Hematopoietic multipotent progenitor cell treated with erythropoietin and hydrocortisone succinate and interleukin-3 and kit ligand, for 4 days (in vitro differentiated cells): ENCODE data around the gene RPS19.

ENCODE experiments used
- DNase-seq: peaks from one replicate; pipeline ENCODE4 v3.0.0-alpha.2; 2015

Gene RPS19

GRCh38 chr19:41915776-41916414, 55.8 kb downstream of the RPS19 start:
- no peak for DNase-seq

- no peak for DNase-seq
Observed at GRCh38 chr19:41917676-41918075, 57.6 kb downstream of the RPS19 start.

- no peak for DNase-seq
Observed at GRCh38 chr19:41918095-41918494, 58.0 kb downstream of the RPS19 start.

DNA sequence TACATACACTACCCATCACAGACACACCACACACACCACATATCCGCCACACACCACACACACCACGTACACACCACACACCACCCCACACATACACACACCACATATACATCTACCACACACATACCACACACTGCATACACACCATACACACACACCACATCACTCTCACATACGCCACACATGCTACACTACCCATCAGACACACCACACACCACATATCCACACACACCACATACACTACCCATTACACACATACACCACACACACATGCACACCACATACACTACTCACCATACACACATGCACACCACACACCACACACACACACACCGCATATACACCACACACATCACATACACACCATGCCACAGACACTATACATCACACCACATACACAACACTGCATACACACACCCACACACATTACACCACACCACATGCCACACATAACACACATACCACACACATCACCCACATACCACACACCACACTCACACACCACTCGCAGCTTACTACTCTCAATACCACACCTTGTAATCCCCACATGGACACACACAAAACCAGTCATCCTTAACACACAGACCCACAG, 58.7 kb downstream of the RPS19 start:
- no peak for DNase-seq

GRCh38 chr19:41919948-41920712, 60.1 kb downstream of the RPS19 start:
- no peak for DNase-seq

DNA sequence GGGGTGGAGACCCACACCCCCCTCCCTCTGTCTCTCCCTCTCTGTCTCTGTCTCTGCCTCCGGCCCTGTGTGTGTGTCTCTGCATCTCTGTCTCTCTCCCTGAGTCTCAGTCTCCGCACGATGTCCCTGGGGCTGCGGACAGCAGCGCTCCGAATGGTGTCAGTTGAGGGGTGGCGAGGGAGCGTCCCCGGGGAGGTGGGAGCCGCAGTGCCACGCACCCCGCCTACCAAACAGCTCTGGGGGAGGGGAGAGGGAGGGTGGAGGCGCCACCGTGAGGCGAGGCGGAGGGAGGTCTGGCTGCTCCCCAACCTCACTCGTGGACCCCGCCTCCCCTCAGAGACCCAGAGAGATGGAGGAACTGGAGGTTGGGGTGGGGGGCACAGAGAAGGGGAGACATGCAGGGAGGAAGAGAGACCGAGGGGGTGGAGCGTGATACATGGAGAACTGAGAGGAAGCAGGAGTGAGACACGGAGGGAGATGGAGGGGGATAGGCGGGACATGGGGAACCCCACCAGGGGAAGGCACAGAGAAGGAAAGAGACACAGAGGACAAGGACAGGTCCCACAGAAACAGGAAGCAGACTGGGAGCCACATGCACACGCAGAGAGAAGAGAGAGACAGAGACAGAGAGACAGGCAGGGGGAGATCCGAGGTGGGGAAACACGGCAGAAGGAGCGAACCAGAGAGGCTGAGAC, 61.0 kb downstream of the RPS19 start:
- DNase-seq, result no peak

- DNase-seq, result no peak
Observed at GRCh38 chr19:41921577-41922576, 61.8 kb downstream of the RPS19 start.
